Stimulated activated CD8-positive, alpha-beta memory T cell treated with anti-CD3 and anti-CD28 coated beads, Interleukin-4, amount 100 ng/mL, for 1 hour (primary cell): ENCODE data around the gene IMPA2.
A peak's percentile ranks its signal among the peaks of the same experiment; 100 is the strongest.
"Not testable (repeated sequence)": the region's sequence is repeated elsewhere in the genome, so short reads cannot be mapped to it uniquely, and the experiment has no call there.

Experiments used
- DNase-seq, 2 donors: peaks; one replicate each; pipeline ENCODE4 v3.0.0-alpha.2; 2020; ENCODE audit warnings: low read depth in 2 of 2, low spot score in 1 of 2

Gene IMPA2

GRCh38 chr18:11960743-11961380 is 20.4 kb upstream of the IMPA2 start:
- no peak for DNase-seq

- DNase-seq = no peak
Measured at GRCh38 chr18:11962597-11962996, 18.7 kb upstream of the IMPA2 start.

- DNase-seq = no peak
Measured at GRCh38 chr18:11963991-11964484, 17.3 kb upstream of the IMPA2 start.

GRCh38 chr18:11969904-11970835 is 11.1 kb upstream of the IMPA2 start:
- no peak for DNase-seq

- not testable (repeated sequence) for DNase-seq
Measured at GRCh38 chr18:11970836-11971226, 10.5 kb upstream of the IMPA2 start.

- no peak for DNase-seq
Measured at GRCh38 chr18:11972371-11973174, 8.7 kb upstream of the IMPA2 start.

- no peak for DNase-seq
Measured at GRCh38 chr18:11974741-11975325, 6.5 kb upstream of the IMPA2 start.

- DNase-seq = no peak
Measured at GRCh38 chr18:11975723-11976122, 5.6 kb upstream of the IMPA2 start.

GRCh38 chr18:11976315-11977152 is 4.8 kb upstream of the IMPA2 start:
- no peak for DNase-seq

GRCh38 chr18:11977153-11977466 is 4.2 kb upstream of the IMPA2 start:
- no peak for DNase-seq

- DNase-seq = no peak
Measured at GRCh38 chr18:11978956-11979355, 2.4 kb upstream of the IMPA2 start.

GRCh38 chr18:11980163-11980493 is 1.2 kb upstream of the IMPA2 start:
- DNase-seq = no peak

GRCh38 chr18:11980494-11981191 is 664 bp upstream of the IMPA2 start:
- peak in 1 of 2 donors; percentile 88 for DNase-seq

GRCh38 chr18:11981543-11982366 is 448 bp downstream of the IMPA2 start:
- no peak for DNase-seq

- DNase-seq = no peak
Measured at GRCh38 chr18:11982981-11983380, 1.7 kb downstream of the IMPA2 start.

GRCh38 chr18:11983592-11983991 is 2.3 kb downstream of the IMPA2 start:
- no peak for DNase-seq

GRCh38 chr18:11984091-11984490 is 2.8 kb downstream of the IMPA2 start:
- no peak for DNase-seq

- no peak for DNase-seq
Measured at GRCh38 chr18:11985586-11985985, 4.3 kb downstream of the IMPA2 start.

- DNase-seq = no peak
Measured at GRCh38 chr18:11986061-11986460, 4.8 kb downstream of the IMPA2 start.
